ENCODE measurements around the gene SLC18B1.

The SLC18B1 gene

GRCh38 chr6:132790450-132790849, 8.0 kb downstream of the SLC18B1 start:
- no peaks in the 10 kb centered on the region for H3K27me3 ChIP-seq (ENCODE audit: insufficient read depth, low read length, poor library complexity, severe bottlenecking)
- no peaks in the 10 kb centered on the region for H3K36me3 ChIP-seq (ENCODE audit: insufficient read depth, low read length)
- H3K4me3 ChIP-seq (ENCODE audit: low read length, poor library complexity, severe bottlenecking) = no peak overlapping the region
- TF ChIP-seq EZH2phosphoT487 (IDR thresholded peaks at IDR 0.05; ENCODE audit: borderline replicate concordance) (no peak), CTCF (conservative IDR thresholded peaks at IDR 0.05; ENCODE audit: low read length) (no peak)
- no peaks in the 10 kb centered on the region for H3K9me2 ChIP-seq (replicated peaks; ENCODE audit: low read depth, low read length)
- H2AFZ ChIP-seq (ENCODE audit: low read length) = no peak overlapping the region
- no peak overlapping the region for H3K4me2 ChIP-seq (ENCODE audit: low read depth, low read length, poor library complexity, severe bottlenecking)
- H3F3A ChIP-seq (ENCODE audit: low read depth) = no peaks in the 10 kb centered on the region
- no peaks in the 10 kb centered on the region for H3K4me1 ChIP-seq (ENCODE audit: insufficient read depth, low read length, poor library complexity, severe bottlenecking)
- H3K9ac ChIP-seq (ENCODE audit: low read depth, low read length, poor library complexity, severe bottlenecking) = no peak overlapping the region
- H3K79me2 ChIP-seq (ENCODE audit: insufficient read depth, low read length) = no peaks in the 10 kb centered on the region
- no peaks in the 10 kb centered on the region for H3K9me3 ChIP-seq (ENCODE audit: insufficient read depth, low read depth, low read length)
- no peaks in the 10 kb centered on the region for H4K20me1 ChIP-seq (ENCODE audit: insufficient read depth, low read length, poor library complexity, severe bottlenecking)

GRCh38 chr6:132789396-132789776, 9.1 kb downstream of the SLC18B1 start:
- Histone ChIP-seq H3K79me2 (ENCODE audit: insufficient read depth, low read length) (no peaks in the 10 kb centered on the region), H2AFZ (ENCODE audit: low read length) (no peak overlapping the region), H3K4me2 (ENCODE audit: low read depth, low read length, poor library complexity, severe bottlenecking) (no peak overlapping the region), H3K9me3 (ENCODE audit: insufficient read depth, low read depth, low read length) (no peaks in the 10 kb centered on the region), H4K20me1 (ENCODE audit: insufficient read depth, low read length, poor library complexity, severe bottlenecking) (no peaks in the 10 kb centered on the region), H3K36me3 (ENCODE audit: insufficient read depth, low read length) (no peaks in the 10 kb centered on the region), H3K9me2 (replicated peaks; ENCODE audit: low read depth, low read length) (no peaks in the 10 kb centered on the region), H3F3A (ENCODE audit: low read depth) (no peaks in the 10 kb centered on the region), H3K9ac (ENCODE audit: low read depth, low read length, poor library complexity, severe bottlenecking) (no peak overlapping the region), H3K27me3 (ENCODE audit: insufficient read depth, low read length, poor library complexity, severe bottlenecking) (no peaks in the 10 kb centered on the region), H3K4me3 (ENCODE audit: low read length, poor library complexity, severe bottlenecking) (no peak overlapping the region), H3K4me1 (ENCODE audit: insufficient read depth, low read length, poor library complexity, severe bottlenecking) (no peaks in the 10 kb centered on the region)
- TF ChIP-seq EZH2phosphoT487 (IDR thresholded peaks at IDR 0.05; ENCODE audit: borderline replicate concordance) (no peak), CTCF (conservative IDR thresholded peaks at IDR 0.05; ENCODE audit: low read length) (no peak)

- no peaks in the 10 kb centered on the region for H3K79me2 ChIP-seq (ENCODE audit: insufficient read depth, low read length)
- H3K9me3 ChIP-seq (ENCODE audit: insufficient read depth, low read depth, low read length) = no peaks in the 10 kb centered on the region
- H2AFZ ChIP-seq (ENCODE audit: low read length) = no peak overlapping the region
- H3K36me3 ChIP-seq (ENCODE audit: insufficient read depth, low read length) = no peaks in the 10 kb centered on the region
- no peaks in the 10 kb centered on the region for H3K4me1 ChIP-seq (ENCODE audit: insufficient read depth, low read length, poor library complexity, severe bottlenecking)
- no peak overlapping the region for H3K4me3 ChIP-seq (ENCODE audit: low read length, poor library complexity, severe bottlenecking)
- no peak for TF ChIP-seq EZH2phosphoT487 (IDR thresholded peaks at IDR 0.05; ENCODE audit: borderline replicate concordance)
- no peak for TF ChIP-seq CTCF (conservative IDR thresholded peaks at IDR 0.05; ENCODE audit: low read length)
- no peaks in the 10 kb centered on the region for H3K27me3 ChIP-seq (ENCODE audit: insufficient read depth, low read length, poor library complexity, severe bottlenecking)
- no peaks in the 10 kb centered on the region for H3F3A ChIP-seq (ENCODE audit: low read depth)
- H3K9ac ChIP-seq (ENCODE audit: low read depth, low read length, poor library complexity, severe bottlenecking) = no peak overlapping the region
- no peaks in the 10 kb centered on the region for H4K20me1 ChIP-seq (ENCODE audit: insufficient read depth, low read length, poor library complexity, severe bottlenecking)
- H3K9me2 ChIP-seq (replicated peaks; ENCODE audit: low read depth, low read length) = no peaks in the 10 kb centered on the region
- H3K4me2 ChIP-seq (ENCODE audit: low read depth, low read length, poor library complexity, severe bottlenecking) = no peak overlapping the region
These were observed 9.6 kb downstream of the SLC18B1 start for GRCh38 chr6:132788658-132789395.

Data from Loucy (cell line).